SU-DHL-6 (cell line): ENCODE measurements around the gene TUBA4B.

Experiments used
- EZH2phosphoT487 ChIP-seq: fragments of 200-600 bp; sonication (generic), shearing (Covaris generic); conservative IDR thresholded peaks from 2 replicates; pipeline ENCODE4 v1.6.1; 2018; ENCODE audit warnings: mild to moderate bottlenecking, antibody characterized with exemption, low read length, moderate library complexity, mixed read lengths
- TF ChIP-seq, protein P1 (sequence below): fragments of 200-600 bp; sonication (generic); IDR thresholded peaks from one replicate; pipeline ENCODE4 v1.5.1; 2017; ENCODE audit warnings: antibody characterized with exemption, mild to moderate bottlenecking, low read length, moderate library complexity; ENCODE audit not compliant: insufficient read depth, poor library complexity, severe bottlenecking

DNA sequence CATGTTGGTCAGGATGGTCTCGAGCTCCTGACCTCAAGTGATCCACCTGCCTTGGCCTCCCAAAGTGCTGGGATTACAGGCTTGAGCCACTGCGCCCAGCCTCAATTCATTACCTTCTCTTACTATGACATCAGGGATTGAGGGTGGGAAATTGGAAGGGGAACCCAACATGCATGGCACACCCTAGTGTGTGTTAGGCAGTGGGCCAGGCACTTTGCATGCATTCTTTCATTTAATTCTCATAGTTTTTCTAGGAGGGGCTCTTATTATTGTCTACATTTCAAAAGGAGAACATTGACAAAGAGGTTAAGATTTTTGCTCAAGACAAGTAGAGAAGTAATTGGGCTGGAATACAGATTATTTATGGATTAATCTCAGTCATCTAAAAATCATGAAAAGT lies 15.3 kb downstream of the TUBA4B start:
- TF ChIP-seq, protein P1, sequence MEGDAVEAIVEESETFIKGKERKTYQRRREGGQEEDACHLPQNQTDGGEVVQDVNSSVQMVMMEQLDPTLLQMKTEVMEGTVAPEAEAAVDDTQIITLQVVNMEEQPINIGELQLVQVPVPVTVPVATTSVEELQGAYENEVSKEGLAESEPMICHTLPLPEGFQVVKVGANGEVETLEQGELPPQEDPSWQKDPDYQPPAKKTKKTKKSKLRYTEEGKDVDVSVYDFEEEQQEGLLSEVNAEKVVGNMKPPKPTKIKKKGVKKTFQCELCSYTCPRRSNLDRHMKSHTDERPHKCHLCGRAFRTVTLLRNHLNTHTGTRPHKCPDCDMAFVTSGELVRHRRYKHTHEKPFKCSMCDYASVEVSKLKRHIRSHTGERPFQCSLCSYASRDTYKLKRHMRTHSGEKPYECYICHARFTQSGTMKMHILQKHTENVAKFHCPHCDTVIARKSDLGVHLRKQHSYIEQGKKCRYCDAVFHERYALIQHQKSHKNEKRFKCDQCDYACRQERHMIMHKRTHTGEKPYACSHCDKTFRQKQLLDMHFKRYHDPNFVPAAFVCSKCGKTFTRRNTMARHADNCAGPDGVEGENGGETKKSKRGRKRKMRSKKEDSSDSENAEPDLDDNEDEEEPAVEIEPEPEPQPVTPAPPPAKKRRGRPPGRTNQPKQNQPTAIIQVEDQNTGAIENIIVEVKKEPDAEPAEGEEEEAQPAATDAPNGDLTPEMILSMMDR = no peak
- TF ChIP-seq EZH2phosphoT487 = no peak
